ENCODE results near the gene EPHB6. TPM values are rescaled to one million over a fixed set of nuclear protein-coding genes. Genes with fewer than 3 reads are reported as not detected.

EPHB6 gene
- total and polyA plus RNA-seq, 10 of the 15 experiments (the other 5 are each of a cell fraction or from before 2014, with no cell fraction given), result 0.06 to 1.3 (median 0.37) TPM; not detected in 2

- WGBS (ENCODE audit: insufficient coverage, insufficient replicate concordance, low lambda C conversion rate, missing lambda C conversion rate), result 57% methylated on average over 27 of the region's 31 CpGs
- Histone ChIP-seq H3K4me1 (ENCODE audit: control insufficient read depth, insufficient read depth, low read length) (no peaks in the 10 kb centered on the region), H3K4me3 (no peak overlapping the region), H3K4me2 (ENCODE audit: control insufficient read depth, insufficient read depth) (no peak overlapping the region), H4K20me1 (ENCODE audit: control insufficient read depth, insufficient read depth) (no peaks in the 10 kb centered on the region), H3K27me3 (replicated peaks in 1 of 2; ENCODE audit: control insufficient read depth in 2 of 2, insufficient read depth in 2 of 2, low read length in 1 of 2) (no peaks in the 10 kb centered on the region), H3K27ac (ENCODE audit: control insufficient read depth, insufficient read depth) (no peak overlapping the region), H3K36me3 (ENCODE audit: control insufficient read depth in 2 of 2, insufficient read depth in 2 of 2, low read length in 1 of 2) (no peaks in the 10 kb centered on the region), H3K9me3 (replicated peaks; ENCODE audit: control insufficient read depth, insufficient read depth, low read length) (no peaks in the 10 kb centered on the region), H3K9ac (ENCODE audit: control insufficient read depth, insufficient read depth, low read length) (no peak overlapping the region), H3K79me2 (ENCODE audit: control insufficient read depth, insufficient read depth, low read length) (no peaks in the 10 kb centered on the region), H2AFZ (ENCODE audit: control insufficient read depth, low read depth, low read length) (no peak overlapping the region)
- ChIA-PET RAD21 (ENCODE audit: unreplicated experiment) (interaction anchor here (1.3 kb wide), 1 partner anchor 265 kb away, joined by 3 read pairs; no protein-coding TSS in a partner anchor), SMC1A (ENCODE audit: uncharacterized antibody, unreplicated experiment) (interaction anchor here (1.5 kb wide), 1 partner anchor 85 kb away, joined by 3 read pairs; no protein-coding TSS in a partner anchor), POLR2A (no interaction called here), CTCF (interaction anchor here (1.4 kb wide), 1 partner anchor 11 kb away, joined by 3 read pairs; no protein-coding TSS in a partner anchor)
- intact Hi-C loops (cut with micrococcal nuclease; ENCODE audit: unreplicated experiment), result no loop called here
- FAIRE-seq (no peak), ATAC-seq (no peak), DNase-seq (ENCODE audit: low read depth, low spot score) (no peak)
- BruUV-seq (replicated peaks), result no TSS peak
- in situ Hi-C loops (cut with MboI), result no loop called here
- TF ChIP-seq CHD1 (IDR thresholded peaks at IDR 0.05; ENCODE audit: low read depth, low read length) (no peak), CHD2 (IDR thresholded peaks at IDR 0.05; ENCODE audit: borderline replicate concordance, low read depth, low read length) (no peak), SRF (IDR thresholded peaks at IDR 0.05; ENCODE audit: low read depth in 2 of 2, low read length in 2 of 2) (no peak), SPI1 (IDR thresholded peaks at IDR 0.05; ENCODE audit: borderline replicate concordance, insufficient read depth, low read depth, low read length) (no peak), LARP7 (IDR thresholded peaks at IDR 0.05) (no peak), SIN3A (IDR thresholded peaks at IDR 0.05; ENCODE audit: low read depth, low read length) (no peak), STAT3 (IDR thresholded peaks at IDR 0.05; ENCODE audit: low read depth, low read length) (no peak), SP1 (IDR thresholded peaks at IDR 0.05; ENCODE audit: low read depth, low read length) (no peak)
- TF ChIP-seq, protein P1, sequence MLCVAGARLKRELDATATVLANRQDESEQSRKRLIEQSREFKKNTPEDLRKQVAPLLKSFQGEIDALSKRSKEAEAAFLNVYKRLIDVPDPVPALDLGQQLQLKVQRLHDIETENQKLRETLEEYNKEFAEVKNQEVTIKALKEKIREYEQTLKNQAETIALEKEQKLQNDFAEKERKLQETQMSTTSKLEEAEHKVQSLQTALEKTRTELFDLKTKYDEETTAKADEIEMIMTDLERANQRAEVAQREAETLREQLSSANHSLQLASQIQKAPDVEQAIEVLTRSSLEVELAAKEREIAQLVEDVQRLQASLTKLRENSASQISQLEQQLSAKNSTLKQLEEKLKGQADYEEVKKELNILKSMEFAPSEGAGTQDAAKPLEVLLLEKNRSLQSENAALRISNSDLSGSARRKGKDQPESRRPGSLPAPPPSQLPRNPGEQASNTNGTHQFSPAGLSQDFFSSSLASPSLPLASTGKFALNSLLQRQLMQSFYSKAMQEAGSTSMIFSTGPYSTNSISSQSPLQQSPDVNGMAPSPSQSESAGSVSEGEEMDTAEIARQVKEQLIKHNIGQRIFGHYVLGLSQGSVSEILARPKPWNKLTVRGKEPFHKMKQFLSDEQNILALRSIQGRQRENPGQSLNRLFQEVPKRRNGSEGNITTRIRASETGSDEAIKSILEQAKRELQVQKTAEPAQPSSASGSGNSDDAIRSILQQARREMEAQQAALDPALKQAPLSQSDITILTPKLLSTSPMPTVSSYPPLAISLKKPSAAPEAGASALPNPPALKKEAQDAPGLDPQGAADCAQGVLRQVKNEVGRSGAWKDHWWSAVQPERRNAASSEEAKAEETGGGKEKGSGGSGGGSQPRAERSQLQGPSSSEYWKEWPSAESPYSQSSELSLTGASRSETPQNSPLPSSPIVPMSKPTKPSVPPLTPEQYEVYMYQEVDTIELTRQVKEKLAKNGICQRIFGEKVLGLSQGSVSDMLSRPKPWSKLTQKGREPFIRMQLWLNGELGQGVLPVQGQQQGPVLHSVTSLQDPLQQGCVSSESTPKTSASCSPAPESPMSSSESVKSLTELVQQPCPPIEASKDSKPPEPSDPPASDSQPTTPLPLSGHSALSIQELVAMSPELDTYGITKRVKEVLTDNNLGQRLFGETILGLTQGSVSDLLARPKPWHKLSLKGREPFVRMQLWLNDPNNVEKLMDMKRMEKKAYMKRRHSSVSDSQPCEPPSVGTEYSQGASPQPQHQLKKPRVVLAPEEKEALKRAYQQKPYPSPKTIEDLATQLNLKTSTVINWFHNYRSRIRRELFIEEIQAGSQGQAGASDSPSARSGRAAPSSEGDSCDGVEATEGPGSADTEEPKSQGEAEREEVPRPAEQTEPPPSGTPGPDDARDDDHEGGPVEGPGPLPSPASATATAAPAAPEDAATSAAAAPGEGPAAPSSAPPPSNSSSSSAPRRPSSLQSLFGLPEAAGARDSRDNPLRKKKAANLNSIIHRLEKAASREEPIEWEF (IDR thresholded peaks at IDR 0.05; ENCODE audit: insufficient replicate concordance, low read depth, low read length), result no peak
- TF ChIP-seq, protein P2, sequence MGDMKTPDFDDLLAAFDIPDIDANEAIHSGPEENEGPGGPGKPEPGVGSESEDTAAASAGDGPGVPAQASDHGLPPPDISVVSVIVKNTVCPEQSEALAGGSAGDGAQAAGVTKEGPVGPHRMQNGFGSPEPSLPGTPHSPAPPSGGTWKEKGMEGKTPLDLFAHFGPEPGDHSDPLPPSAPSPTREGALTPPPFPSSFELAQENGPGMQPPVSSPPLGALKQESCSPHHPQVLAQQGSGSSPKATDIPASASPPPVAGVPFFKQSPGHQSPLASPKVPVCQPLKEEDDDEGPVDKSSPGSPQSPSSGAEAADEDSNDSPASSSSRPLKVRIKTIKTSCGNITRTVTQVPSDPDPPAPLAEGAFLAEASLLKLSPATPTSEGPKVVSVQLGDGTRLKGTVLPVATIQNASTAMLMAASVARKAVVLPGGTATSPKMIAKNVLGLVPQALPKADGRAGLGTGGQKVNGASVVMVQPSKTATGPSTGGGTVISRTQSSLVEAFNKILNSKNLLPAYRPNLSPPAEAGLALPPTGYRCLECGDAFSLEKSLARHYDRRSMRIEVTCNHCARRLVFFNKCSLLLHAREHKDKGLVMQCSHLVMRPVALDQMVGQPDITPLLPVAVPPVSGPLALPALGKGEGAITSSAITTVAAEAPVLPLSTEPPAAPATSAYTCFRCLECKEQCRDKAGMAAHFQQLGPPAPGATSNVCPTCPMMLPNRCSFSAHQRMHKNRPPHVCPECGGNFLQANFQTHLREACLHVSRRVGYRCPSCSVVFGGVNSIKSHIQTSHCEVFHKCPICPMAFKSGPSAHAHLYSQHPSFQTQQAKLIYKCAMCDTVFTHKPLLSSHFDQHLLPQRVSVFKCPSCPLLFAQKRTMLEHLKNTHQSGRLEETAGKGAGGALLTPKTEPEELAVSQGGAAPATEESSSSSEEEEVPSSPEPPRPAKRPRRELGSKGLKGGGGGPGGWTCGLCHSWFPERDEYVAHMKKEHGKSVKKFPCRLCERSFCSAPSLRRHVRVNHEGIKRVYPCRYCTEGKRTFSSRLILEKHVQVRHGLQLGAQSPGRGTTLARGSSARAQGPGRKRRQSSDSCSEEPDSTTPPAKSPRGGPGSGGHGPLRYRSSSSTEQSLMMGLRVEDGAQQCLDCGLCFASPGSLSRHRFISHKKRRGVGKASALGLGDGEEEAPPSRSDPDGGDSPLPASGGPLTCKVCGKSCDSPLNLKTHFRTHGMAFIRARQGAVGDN (IDR thresholded peaks at IDR 0.05), result no peak
- TF ChIP-seq, protein P3, sequence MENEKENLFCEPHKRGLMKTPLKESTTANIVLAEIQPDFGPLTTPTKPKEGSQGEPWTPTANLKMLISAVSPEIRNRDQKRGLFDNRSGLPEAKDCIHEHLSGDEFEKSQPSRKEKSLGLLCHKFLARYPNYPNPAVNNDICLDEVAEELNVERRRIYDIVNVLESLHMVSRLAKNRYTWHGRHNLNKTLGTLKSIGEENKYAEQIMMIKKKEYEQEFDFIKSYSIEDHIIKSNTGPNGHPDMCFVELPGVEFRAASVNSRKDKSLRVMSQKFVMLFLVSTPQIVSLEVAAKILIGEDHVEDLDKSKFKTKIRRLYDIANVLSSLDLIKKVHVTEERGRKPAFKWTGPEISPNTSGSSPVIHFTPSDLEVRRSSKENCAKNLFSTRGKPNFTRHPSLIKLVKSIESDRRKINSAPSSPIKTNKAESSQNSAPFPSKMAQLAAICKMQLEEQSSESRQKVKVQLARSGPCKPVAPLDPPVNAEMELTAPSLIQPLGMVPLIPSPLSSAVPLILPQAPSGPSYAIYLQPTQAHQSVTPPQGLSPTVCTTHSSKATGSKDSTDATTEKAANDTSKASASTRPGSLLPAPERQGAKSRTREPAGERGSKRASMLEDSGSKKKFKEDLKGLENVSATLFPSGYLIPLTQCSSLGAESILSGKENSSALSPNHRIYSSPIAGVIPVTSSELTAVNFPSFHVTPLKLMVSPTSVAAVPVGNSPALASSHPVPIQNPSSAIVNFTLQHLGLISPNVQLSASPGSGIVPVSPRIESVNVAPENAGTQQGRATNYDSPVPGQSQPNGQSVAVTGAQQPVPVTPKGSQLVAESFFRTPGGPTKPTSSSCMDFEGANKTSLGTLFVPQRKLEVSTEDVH (IDR thresholded peaks at IDR 0.05; ENCODE audit: low read depth, partially characterized antibody), result no peak
Observed at GRCh38 chr7:142868188-142868985, 13.5 kb downstream of the EPHB6 start.
